OCI-LY3 (cell line): ENCODE results near the gene TK2.

Experiments
- EZH2phosphoT487 ChIP-seq: fragments of 200-600 bp; shearing (Covaris generic); IDR thresholded peaks from 2 replicates; pipeline ENCODE4 v1.6.1; 2018; ENCODE audit warnings: antibody characterized with exemption, mixed run types, low read depth
- TF ChIP-seq, protein P1 (sequence below): fragments of 200-600, 300-600 bp; sonication (generic); IDR thresholded peaks from 2 replicates; pipeline ENCODE4 v1.5.1; 2014; ENCODE audit warnings: antibody characterized with exemption, low read length, low read depth

DNA sequence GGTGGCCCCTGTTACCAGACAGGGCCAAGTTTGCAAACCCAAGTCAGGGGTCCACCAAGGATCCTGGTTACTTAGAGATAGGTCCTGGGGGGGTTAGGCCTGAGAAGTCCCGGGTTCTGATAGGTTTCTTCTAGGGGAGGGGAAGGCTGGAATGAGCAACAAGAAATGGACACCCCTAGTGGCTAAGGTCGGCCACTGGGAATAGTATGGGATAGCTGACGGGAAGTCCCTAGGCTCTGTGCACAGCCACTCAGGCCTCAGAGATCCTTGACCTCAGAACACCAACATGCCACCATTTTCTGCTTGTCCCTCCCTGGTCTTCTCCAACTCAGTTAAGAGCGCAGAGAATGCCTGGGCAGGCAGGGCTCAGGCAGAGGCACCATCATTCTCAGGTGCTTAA, 13.4 kb downstream of the TK2 start:
- TF ChIP-seq, protein P1, sequence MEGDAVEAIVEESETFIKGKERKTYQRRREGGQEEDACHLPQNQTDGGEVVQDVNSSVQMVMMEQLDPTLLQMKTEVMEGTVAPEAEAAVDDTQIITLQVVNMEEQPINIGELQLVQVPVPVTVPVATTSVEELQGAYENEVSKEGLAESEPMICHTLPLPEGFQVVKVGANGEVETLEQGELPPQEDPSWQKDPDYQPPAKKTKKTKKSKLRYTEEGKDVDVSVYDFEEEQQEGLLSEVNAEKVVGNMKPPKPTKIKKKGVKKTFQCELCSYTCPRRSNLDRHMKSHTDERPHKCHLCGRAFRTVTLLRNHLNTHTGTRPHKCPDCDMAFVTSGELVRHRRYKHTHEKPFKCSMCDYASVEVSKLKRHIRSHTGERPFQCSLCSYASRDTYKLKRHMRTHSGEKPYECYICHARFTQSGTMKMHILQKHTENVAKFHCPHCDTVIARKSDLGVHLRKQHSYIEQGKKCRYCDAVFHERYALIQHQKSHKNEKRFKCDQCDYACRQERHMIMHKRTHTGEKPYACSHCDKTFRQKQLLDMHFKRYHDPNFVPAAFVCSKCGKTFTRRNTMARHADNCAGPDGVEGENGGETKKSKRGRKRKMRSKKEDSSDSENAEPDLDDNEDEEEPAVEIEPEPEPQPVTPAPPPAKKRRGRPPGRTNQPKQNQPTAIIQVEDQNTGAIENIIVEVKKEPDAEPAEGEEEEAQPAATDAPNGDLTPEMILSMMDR: no peak
- no peak for TF ChIP-seq EZH2phosphoT487
